Stimulated activated CD4-positive, alpha-beta T cell treated with anti-CD3 and anti-CD28 coated beads, Interleukin-4, amount 100 ng/mL, for 24 hours (primary cell): ENCODE results near the gene XAGE3.
"Not testable (repeated sequence)": the region's sequence is repeated elsewhere in the genome, so short reads cannot be mapped to it uniquely, and the experiment has no call there.

Experiments
- DNase-seq: peaks from one replicate; pipeline ENCODE4 v3.0.0-alpha.2; 2020

Gene XAGE3

GRCh38 chrX:52867610-52868348 is at the start of gene XAGE3:
XAGE3 (minus strand) TSS chrX:52868083; CDS start chrX:52867133, 950 bp downstream.
- DNase-seq = no peak

GRCh38 chrX:52914704-52915103 is 46.8 kb upstream of the XAGE3 start:
- DNase-seq = not testable (repeated sequence)

- not testable (repeated sequence) for DNase-seq
These were observed 45.8 kb upstream of the XAGE3 start for GRCh38 chrX:52913681-52914080.

GRCh38 chrX:52909313-52909969 is 41.6 kb upstream of the XAGE3 start:
- DNase-seq = not testable (repeated sequence)

- not testable (repeated sequence) for DNase-seq
These were observed 40.0 kb upstream of the XAGE3 start for GRCh38 chrX:52907900-52908299.

GRCh38 chrX:52907137-52907536 is 39.3 kb upstream of the XAGE3 start:
- not testable (repeated sequence) for DNase-seq

GRCh38 chrX:52906072-52906471 is 38.2 kb upstream of the XAGE3 start:
- DNase-seq = not testable (repeated sequence)

GRCh38 chrX:52905531-52905930 is 37.6 kb upstream of the XAGE3 start:
- not testable (repeated sequence) for DNase-seq

- not testable (repeated sequence) for DNase-seq
These were observed 29.2 kb upstream of the XAGE3 start, which contains the start of gene FAM156B for GRCh38 chrX:52896855-52897709. FAM156B (plus strand) TSS chrX:52897330; CDS start chrX:52907226, 9,896 bp downstream.

GRCh38 chrX:52896438-52896837 is 28.6 kb upstream of the XAGE3 start:
- DNase-seq = not testable (repeated sequence)

- DNase-seq = not testable (repeated sequence)
These were observed 20.2 kb upstream of the XAGE3 start for GRCh38 chrX:52888090-52888489.

GRCh38 chrX:52887459-52887858 is 19.6 kb upstream of the XAGE3 start:
- DNase-seq = not testable (repeated sequence)

- DNase-seq = not testable (repeated sequence)
These were observed 8.5 kb upstream of the XAGE3 start for GRCh38 chrX:52876386-52876785.

- DNase-seq = not testable (repeated sequence)
These were observed 7.6 kb upstream of the XAGE3 start for GRCh38 chrX:52875436-52875835.

GRCh38 chrX:52874661-52875060 is 6.8 kb upstream of the XAGE3 start:
- no peak for DNase-seq

GRCh38 chrX:52873825-52874224 is 5.9 kb upstream of the XAGE3 start:
- not testable (repeated sequence) for DNase-seq

- DNase-seq = no peak
These were observed 2.2 kb upstream of the XAGE3 start for GRCh38 chrX:52870046-52870445.

GRCh38 chrX:52865343-52865998 is 2.4 kb downstream of the XAGE3 start:
- no peak for DNase-seq

- DNase-seq = not testable (repeated sequence)
These were observed 10.8 kb downstream of the XAGE3 start for GRCh38 chrX:52856991-52857525.

GRCh38 chrX:52852110-52852860 is 15.6 kb downstream of the XAGE3 start:
- DNase-seq = no peak

GRCh38 chrX:52843619-52844018 is 24.3 kb downstream of the XAGE3 start:
- DNase-seq = not testable (repeated sequence)
